Neural cell (in vitro differentiated cells): ENCODE data around the gene TBCA. TPM values are rescaled to one million over a fixed set of nuclear protein-coding genes. Genes with fewer than 3 reads are reported as not detected.

ENCODE experiments used
- H2AFZ ChIP-seq: fragments of 200-600, 300-800 bp; sonication (generic), shearing (Covaris generic); 2 replicates; pipeline ENCODE4 v1.6.0; 2014; ENCODE audit warnings: low read depth, mild to moderate bottlenecking, antibody characterized with exemption, low read length, moderate library complexity
- H3F3A ChIP-seq: fragments of 200-600 bp; shearing (Covaris generic); 2 replicates; pipeline ENCODE4 v1.6.1; 2016; ENCODE audit warnings: mild to moderate bottlenecking, moderate library complexity, mixed read lengths, antibody characterized with exemption, low read length; ENCODE audit not compliant: insufficient read depth, poor library complexity, severe bottlenecking
- H3K27ac ChIP-seq: fragments of 200-600, 300-800 bp; sonication (generic), shearing (Covaris generic); 2 replicates; pipeline ENCODE4 v1.5.1; 2014; ENCODE audit warnings: mild to moderate bottlenecking, low read length, moderate library complexity
- H3K27me3 ChIP-seq: fragments of 300-800, 200-600 bp; sonication (generic), shearing (Covaris generic); 2 replicates; pipeline ENCODE4 v1.6.0; 2014; ENCODE audit warnings: mild to moderate bottlenecking, low read depth, low read length, moderate library complexity; ENCODE audit not compliant: insufficient read depth
- H3K36me3 ChIP-seq: fragments of 300-800, 200-600 bp; sonication (generic), shearing (Covaris generic); 2 replicates; pipeline ENCODE4 v1.5.1; 2014; ENCODE audit warnings: mild to moderate bottlenecking, antibody characterized with exemption, low read length, moderate library complexity; ENCODE audit not compliant: insufficient read depth
- H3K4me2 ChIP-seq: fragments of 300-800, 200-600 bp; sonication (generic), shearing (Covaris generic); 2 replicates; pipeline ENCODE4 v1.6.0; 2014; ENCODE audit warnings: mild to moderate bottlenecking, low read length
- H3K4me3 ChIP-seq: fragments of 300-800, 200-600 bp; sonication (generic), shearing (Covaris generic); 2 replicates; pipeline ENCODE4 v1.5.1; 2014; ENCODE audit warnings: mild to moderate bottlenecking, low read length, moderate library complexity
- H3K79me2 ChIP-seq: fragments of 200-600 bp; shearing (Covaris generic); replicated peaks from 2 replicates; pipeline ENCODE4 v1.6.0; 2014; ENCODE audit warnings: mild to moderate bottlenecking, low read length, moderate library complexity; ENCODE audit not compliant: insufficient read depth
- H3K9ac ChIP-seq: fragments of 300-800, 200-600 bp; sonication (generic), shearing (Covaris generic); 2 replicates; pipeline ENCODE4 v1.6.1; 2016; ENCODE audit warnings: mild to moderate bottlenecking, low read length, mixed read lengths
- H3K9me2 ChIP-seq: fragments of 200-600 bp; shearing (Covaris generic); 2 replicates; pipeline ENCODE4 v1.6.1; 2016; ENCODE audit warnings: mild to moderate bottlenecking, low read length, mixed read lengths; ENCODE audit not compliant: insufficient read depth
- H3K9me3 ChIP-seq: fragments of 200-600, 300-800 bp; sonication (generic), shearing (Covaris generic); 2 replicates; pipeline ENCODE4 v1.6.1; 2016; ENCODE audit warnings: mild to moderate bottlenecking, mixed run types, low read length, moderate library complexity, mixed read lengths
- H4K20me1 ChIP-seq: fragments of 200-600 bp; shearing (Covaris generic); 2 replicates; pipeline ENCODE4 v1.6.1; 2016; ENCODE audit warnings: mild to moderate bottlenecking, mixed run types; ENCODE audit not compliant: insufficient read depth
- EP300 ChIP-seq: fragments of 450-650 bp; conservative IDR thresholded peaks from 2 replicates; pipeline ENCODE4 v1.6.1; 2014; ENCODE audit warnings: antibody characterized with exemption, mild to moderate bottlenecking, moderate library complexity; ENCODE audit not compliant: poor library complexity, severe bottlenecking
- EZH2 ChIP-seq: fragments of 200-600, 300-800 bp; shearing (Covaris generic), sonication (generic); IDR thresholded peaks from 2 replicates; pipeline ENCODE4 v1.6.1; 2014; ENCODE audit warnings: antibody characterized with exemption, low read length, borderline replicate concordance, mild to moderate bottlenecking; ENCODE audit not compliant: insufficient read depth, poor library complexity, severe bottlenecking
- MXI1 ChIP-seq: fragments of 450-650 bp; conservative IDR thresholded peaks from 2 replicates; pipeline ENCODE4 v1.6.1; 2014; ENCODE audit warnings: antibody characterized with exemption, mild to moderate bottlenecking; ENCODE audit not compliant: poor library complexity, severe bottlenecking
- POLR2AphosphoS5 ChIP-seq: IDR thresholded peaks from 2 replicates; pipeline ENCODE4 v1.6.1; 2012
- RAD21 ChIP-seq: fragments of 450-650 bp; conservative IDR thresholded peaks from 2 replicates; pipeline ENCODE4 v1.6.1; 2014; ENCODE audit warnings: antibody characterized with exemption, mild to moderate bottlenecking, moderate library complexity
- SMC3 ChIP-seq: fragments of 450-650 bp; conservative IDR thresholded peaks from 2 replicates; pipeline ENCODE4 v1.6.1; 2014; ENCODE audit warnings: antibody characterized with exemption, mild to moderate bottlenecking, moderate library complexity; ENCODE audit not compliant: poor library complexity
- TAF1 ChIP-seq: IDR thresholded peaks from 2 replicates; pipeline ENCODE4 v1.6.1; 2012; ENCODE audit warnings: low read depth
- polyA plus RNA-seq: library from polyadenylated mRNA; depleted of rRNA; stranded (reverse); fragments of >200 nt; gene quantifications from 2 replicates; pipeline ENCODE4 v1.2.3, GENCODE V29; 2014
- TF ChIP-seq, protein P1 (sequence below): fragments of 450-650 bp; IDR thresholded peaks from 2 replicates; pipeline ENCODE4 v1.5.1; 2014; ENCODE audit warnings: antibody characterized with exemption, mild to moderate bottlenecking, moderate library complexity; ENCODE audit not compliant: poor library complexity, severe bottlenecking
- TF ChIP-seq, protein P2 (sequence below): IDR thresholded peaks from 2 replicates; pipeline ENCODE4 v1.6.1; 2012; ENCODE audit warnings: borderline replicate concordance

The TBCA gene
- polyA plus RNA-seq, 1 donor from 2014 or later: 481 TPM

DNA sequence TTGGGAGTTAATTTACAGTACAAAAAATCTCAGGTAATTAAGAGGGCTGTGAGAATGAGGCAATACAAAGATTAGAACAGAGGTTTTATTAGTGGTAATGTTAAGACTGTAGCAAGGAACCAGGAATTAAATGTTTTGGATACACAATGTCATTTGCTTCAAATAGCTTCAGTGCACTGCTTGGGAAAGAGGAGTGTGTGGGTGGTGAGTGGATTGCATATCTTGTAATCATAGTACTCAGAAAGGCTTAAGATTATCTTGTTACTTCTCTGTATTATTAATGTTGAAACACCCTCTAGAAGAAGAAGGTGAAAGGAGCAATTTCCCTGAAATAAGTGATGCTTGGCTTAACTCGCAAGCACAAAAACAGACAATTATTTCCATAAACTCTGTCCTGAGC, 21.0 kb upstream of the TBCA start:
- Histone ChIP-seq H4K20me1 (no peaks in the 10 kb centered on the region), H3K9me2 (no peaks in the 10 kb centered on the region), H3K9me3 (no peaks in the 10 kb centered on the region), H3K27me3 (no peaks in the 10 kb centered on the region), H3K27ac (no peak overlapping the region), H3K4me3 (no peak overlapping the region), H3K79me2 (no peaks in the 10 kb centered on the region), H2AFZ (no peak overlapping the region), H3K36me3 (no peaks in the 10 kb centered on the region), H3K4me2 (no peak overlapping the region), H3F3A (no peaks in the 10 kb centered on the region), H3K9ac (no peak overlapping the region)
- TF ChIP-seq, protein P1, sequence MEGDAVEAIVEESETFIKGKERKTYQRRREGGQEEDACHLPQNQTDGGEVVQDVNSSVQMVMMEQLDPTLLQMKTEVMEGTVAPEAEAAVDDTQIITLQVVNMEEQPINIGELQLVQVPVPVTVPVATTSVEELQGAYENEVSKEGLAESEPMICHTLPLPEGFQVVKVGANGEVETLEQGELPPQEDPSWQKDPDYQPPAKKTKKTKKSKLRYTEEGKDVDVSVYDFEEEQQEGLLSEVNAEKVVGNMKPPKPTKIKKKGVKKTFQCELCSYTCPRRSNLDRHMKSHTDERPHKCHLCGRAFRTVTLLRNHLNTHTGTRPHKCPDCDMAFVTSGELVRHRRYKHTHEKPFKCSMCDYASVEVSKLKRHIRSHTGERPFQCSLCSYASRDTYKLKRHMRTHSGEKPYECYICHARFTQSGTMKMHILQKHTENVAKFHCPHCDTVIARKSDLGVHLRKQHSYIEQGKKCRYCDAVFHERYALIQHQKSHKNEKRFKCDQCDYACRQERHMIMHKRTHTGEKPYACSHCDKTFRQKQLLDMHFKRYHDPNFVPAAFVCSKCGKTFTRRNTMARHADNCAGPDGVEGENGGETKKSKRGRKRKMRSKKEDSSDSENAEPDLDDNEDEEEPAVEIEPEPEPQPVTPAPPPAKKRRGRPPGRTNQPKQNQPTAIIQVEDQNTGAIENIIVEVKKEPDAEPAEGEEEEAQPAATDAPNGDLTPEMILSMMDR: no peak
- TF ChIP-seq EZH2: no peak
- no peak for TF ChIP-seq EP300

DNA sequence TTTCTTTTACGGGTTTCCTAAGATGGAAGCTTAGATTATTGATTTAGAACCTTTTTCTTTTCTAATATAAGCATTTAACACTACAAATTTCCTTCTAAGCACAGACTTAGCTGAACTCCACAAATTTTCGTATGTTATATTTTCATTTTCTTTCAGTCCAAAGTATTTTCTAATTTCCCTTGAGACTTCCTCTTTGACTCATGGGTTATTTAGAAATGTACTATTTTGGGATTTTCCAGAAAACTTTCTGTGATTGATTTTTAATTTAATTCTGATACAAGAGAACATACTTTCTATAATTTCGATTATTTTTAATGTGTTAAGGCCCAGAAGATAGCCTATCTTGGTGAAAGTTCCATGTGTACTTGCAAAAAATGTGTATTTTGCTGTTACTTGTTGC, 19.7 kb upstream of the TBCA start:
- Histone ChIP-seq H3K9me2 (no peaks in the 10 kb centered on the region), H2AFZ (no peak overlapping the region), H3K9ac (no peak overlapping the region), H3K36me3 (no peaks in the 10 kb centered on the region), H3K27ac (no peak overlapping the region), H4K20me1 (no peaks in the 10 kb centered on the region), H3K4me2 (no peak overlapping the region), H3F3A (no peaks in the 10 kb centered on the region), H3K9me3 (no peaks in the 10 kb centered on the region), H3K79me2 (no peaks in the 10 kb centered on the region), H3K4me3 (no peak overlapping the region), H3K27me3 (no peaks in the 10 kb centered on the region)
- TF ChIP-seq MXI1: no peak
- TF ChIP-seq, protein P2, sequence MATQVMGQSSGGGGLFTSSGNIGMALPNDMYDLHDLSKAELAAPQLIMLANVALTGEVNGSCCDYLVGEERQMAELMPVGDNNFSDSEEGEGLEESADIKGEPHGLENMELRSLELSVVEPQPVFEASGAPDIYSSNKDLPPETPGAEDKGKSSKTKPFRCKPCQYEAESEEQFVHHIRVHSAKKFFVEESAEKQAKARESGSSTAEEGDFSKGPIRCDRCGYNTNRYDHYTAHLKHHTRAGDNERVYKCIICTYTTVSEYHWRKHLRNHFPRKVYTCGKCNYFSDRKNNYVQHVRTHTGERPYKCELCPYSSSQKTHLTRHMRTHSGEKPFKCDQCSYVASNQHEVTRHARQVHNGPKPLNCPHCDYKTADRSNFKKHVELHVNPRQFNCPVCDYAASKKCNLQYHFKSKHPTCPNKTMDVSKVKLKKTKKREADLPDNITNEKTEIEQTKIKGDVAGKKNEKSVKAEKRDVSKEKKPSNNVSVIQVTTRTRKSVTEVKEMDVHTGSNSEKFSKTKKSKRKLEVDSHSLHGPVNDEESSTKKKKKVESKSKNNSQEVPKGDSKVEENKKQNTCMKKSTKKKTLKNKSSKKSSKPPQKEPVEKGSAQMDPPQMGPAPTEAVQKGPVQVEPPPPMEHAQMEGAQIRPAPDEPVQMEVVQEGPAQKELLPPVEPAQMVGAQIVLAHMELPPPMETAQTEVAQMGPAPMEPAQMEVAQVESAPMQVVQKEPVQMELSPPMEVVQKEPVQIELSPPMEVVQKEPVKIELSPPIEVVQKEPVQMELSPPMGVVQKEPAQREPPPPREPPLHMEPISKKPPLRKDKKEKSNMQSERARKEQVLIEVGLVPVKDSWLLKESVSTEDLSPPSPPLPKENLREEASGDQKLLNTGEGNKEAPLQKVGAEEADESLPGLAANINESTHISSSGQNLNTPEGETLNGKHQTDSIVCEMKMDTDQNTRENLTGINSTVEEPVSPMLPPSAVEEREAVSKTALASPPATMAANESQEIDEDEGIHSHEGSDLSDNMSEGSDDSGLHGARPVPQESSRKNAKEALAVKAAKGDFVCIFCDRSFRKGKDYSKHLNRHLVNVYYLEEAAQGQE: no peak
- no peak for TF ChIP-seq RAD21
- no peak for TF ChIP-seq EZH2
- no peak for TF ChIP-seq SMC3
- TF ChIP-seq, protein P1: no peak
- TF ChIP-seq EP300: no peak
- TF ChIP-seq TAF1: no peak
- no peak for TF ChIP-seq POLR2AphosphoS5
